Peyer's patch (tissue), 4 donors: ENCODE measurements around the gene SPIRE2. TPM values are rescaled to one million over a fixed set of nuclear protein-coding genes. Genes with fewer than 3 reads are reported as not detected.

ENCODE experiments used
- DNase-seq, 3 donors: peaks; one replicate each; pipeline ENCODE4 v3.0.0-alpha.2; 2017 to 2019
- H3K27ac ChIP-seq, 4 donors: fragments of 200-600 bp; sonication (generic); one replicate each; pipeline ENCODE4 v1.5.1; 2016 to 2019
- H3K27me3 ChIP-seq, 2 donors: fragments of 200-600 bp; sonication (generic); one replicate each; pipeline ENCODE4 v1.5.1; 2019
- H3K36me3 ChIP-seq, 3 donors: fragments of 200-600 bp; sonication (generic); one replicate each; pipeline ENCODE4 v1.5.1; 2016 to 2019
- H3K4me1 ChIP-seq, 4 donors: fragments of 200-600 bp; sonication (generic); one replicate each; pipeline ENCODE4 v1.5.1; 2016 to 2019
- H3K4me3 ChIP-seq, 4 donors: fragments of 200-600 bp; sonication (generic); 1 replicate in 3 of 4; 2 replicates in 1 of 4; pipeline ENCODE4 v1.5.1; 2016 to 2019; ENCODE audit warnings: mild to moderate bottlenecking in 1 of 4
- H3K9me3 ChIP-seq, 4 donors: fragments of 200-600 bp; sonication (generic); one replicate each; pipeline ENCODE4 v1.5.1; 2016 to 2019; ENCODE audit warnings: mild to moderate bottlenecking in 1 of 4
- CTCF ChIP-seq, 6 experiments: fragments of 450-650 bp in 4 of 6; fragments of 200-600 bp in 2 of 6; sonication (generic) in 1 of 6; IDR thresholded peaks; one replicate each; pipeline ENCODE4 v1.5.1; 2017 to 2019; ENCODE audit warnings: antibody characterized with exemption in 6 of 6, mild to moderate bottlenecking in 3 of 6, moderate library complexity in 1 of 6
- POLR2A ChIP-seq, 2 donors: fragments of 450-650 bp; IDR thresholded peaks; one replicate each; pipeline ENCODE4 v1.5.1; 2017; ENCODE audit warnings: antibody characterized with exemption in 2 of 2, mild to moderate bottlenecking in 2 of 2, moderate library complexity in 2 of 2
- total RNA-seq, 4 donors: library from RNA; depleted of rRNA; stranded (reverse); fragments of >200 nt; gene quantifications; one replicate each; pipeline ENCODE4 v1.1.0, GENCODE V29; 2016

The SPIRE2 gene
- total RNA-seq, 4 donors from 2014 or later: 45.5 to 147 (median 111) TPM

GRCh38 chr16:89919535-89920406 is 91.5 kb downstream of the SPIRE2 start:
- Histone ChIP-seq H3K4me1 (peaks cover 5 to 59% (median 40%) of the 10 kb centered on the region in 4 donors), H3K27ac (no peak overlapping the region), H3K27me3 (peaks cover 0 to 27% of the 10 kb centered on the region in 2 donors)

GRCh38 chr16:89920723-89921122 is 92.4 kb downstream of the SPIRE2 start:
- H3K36me3 ChIP-seq: no peaks in the 10 kb centered on the region
- peaks cover 8 to 63% (median 43%) of the 10 kb centered on the region in 4 donors for H3K4me1 ChIP-seq
- H3K27ac ChIP-seq: peak overlapping the region in 1 of 4 donors; percentile 17
- DNase-seq: peak in 1 of 3 donors; percentile 48
- peaks cover 0 to 28% of the 10 kb centered on the region in 2 donors for H3K27me3 ChIP-seq
- H3K4me3 ChIP-seq: no peak overlapping the region
- TF ChIP-seq POLR2A (IDR thresholded peaks at IDR 0.05): no peak
- TF ChIP-seq CTCF (IDR thresholded peaks at IDR 0.05): no peak
- peaks cover 0 to 3% (median 0%) of the 10 kb centered on the region in 4 donors for H3K9me3 ChIP-seq

More at GRCh38 chr16:89919535-89920406, 91.5 kb downstream of the SPIRE2 start:
- TF ChIP-seq POLR2A (IDR thresholded peaks at IDR 0.05): no peak
- TF ChIP-seq CTCF (IDR thresholded peaks at IDR 0.05): no peak
- no peak for DNase-seq
- no peaks in the 10 kb centered on the region for H3K36me3 ChIP-seq
- H3K9me3 ChIP-seq: no peaks in the 10 kb centered on the region
- H3K4me3 ChIP-seq: no peak overlapping the region

Other genes starting within 250 kb of the SPIRE2 start
- gene DPEP1, start 214.8 kb upstream of the SPIRE2 start, total RNA-seq: 1,000 to 10,000 TPM in 3 of 4 donors, 100 to 1,000 TPM in 1; 272 to 3,324 (median 2,161) TPM
- gene CHMP1A, start 170.8 kb upstream of the SPIRE2 start, total RNA-seq: 100 to 1,000 TPM in 3 of 4 donors, 10 to 100 TPM in 1; 88.3 to 246 (median 196) TPM
- gene SPATA33, start 170.6 kb upstream of the SPIRE2 start, total RNA-seq: 10 to 100 TPM; 13.9 to 76.7 (median 25.6) TPM
- gene CDK10, start 141.8 kb upstream of the SPIRE2 start, total RNA-seq: 100 to 1,000 TPM in 3 of 4 donors, 10 to 100 TPM in 1; 97.9 to 198 (median 158) TPM
- 10 to 100 TPM; 19.0 to 44.7 (median 36.7) TPM for gene SPATA2L, start 126.8 kb upstream of the SPIRE2 start, total RNA-seq
- 10 to 100 TPM; 14.9 to 45.9 (median 27.9) TPM for gene VPS9D1, start 107.6 kb upstream of the SPIRE2 start, total RNA-seq
- 100 to 1,000 TPM in 3 of 4 donors, 10 to 100 TPM in 1; 59.0 to 270 (median 125) TPM for gene ZNF276, start 106.9 kb upstream of the SPIRE2 start, total RNA-seq
- 100 to 1,000 TPM in 1 of 4 donors, 10 to 100 TPM in 3; 19.4 to 187 (median 27.9) TPM for gene FANCA, start 11.8 kb upstream of the SPIRE2 start, total RNA-seq
- gene TCF25, start 45.1 kb downstream of the SPIRE2 start, total RNA-seq: 100 to 1,000 TPM; 247 to 946 (median 371) TPM
- gene MC1R, start 90.4 kb downstream of the SPIRE2 start, total RNA-seq: 10 to 100 TPM in 2 of 4 donors, 1 to 10 TPM in 2; 8.3 to 29.2 (median 11.2) TPM
- 10 to 100 TPM in 1 of 4 donors, 1 to 10 TPM in 3; 2.1 to 12.4 (median 4.6) TPM for gene TUBB3, start 94.9 kb downstream of the SPIRE2 start, total RNA-seq
- gene DEF8, start 120.3 kb downstream of the SPIRE2 start, total RNA-seq: 100 to 1,000 TPM in 1 of 4 donors, 10 to 100 TPM in 3; 28.4 to 237 (median 60.9) TPM
- gene DBNDD1, start 191.0 kb downstream of the SPIRE2 start, total RNA-seq: 10 to 100 TPM in 1 of 4 donors, 1 to 10 TPM in 3; 1.9 to 12.3 (median 6.1) TPM
- gene PRDM7, start 248.9 kb downstream of the SPIRE2 start, total RNA-seq: not detected